ENCODE data around the gene SLC28A3.
A peak's percentile ranks its signal among the peaks of the same experiment; 100 is the strongest.

SLC28A3 gene

GRCh38 chr9:84339503-84339902 lies 1.1 kb downstream of the SLC28A3 start:
- DNase-seq (ENCODE audit: low read depth): no peak

GRCh38 chr9:84338792-84339191 lies 1.8 kb downstream of the SLC28A3 start:
- DNase-seq (ENCODE audit: low read depth): no peak

- no peak for DNase-seq (ENCODE audit: low read depth)
Observed at GRCh38 chr9:84337252-84337651, 3.3 kb downstream of the SLC28A3 start.

- no peak for DNase-seq (ENCODE audit: low read depth)
Observed at GRCh38 chr9:84331119-84331809, 9.3 kb downstream of the SLC28A3 start.

- DNase-seq (ENCODE audit: low read depth): no peak
Observed at GRCh38 chr9:84330246-84330645, 10.3 kb downstream of the SLC28A3 start.

- no peak for DNase-seq (ENCODE audit: low read depth)
Observed at GRCh38 chr9:84327184-84327583, 13.4 kb downstream of the SLC28A3 start.

GRCh38 chr9:84325347-84325973 lies 15.1 kb downstream of the SLC28A3 start:
- no peak for DNase-seq (ENCODE audit: low read depth)

- no peak for DNase-seq (ENCODE audit: low read depth)
Observed at GRCh38 chr9:84324811-84325210, 15.7 kb downstream of the SLC28A3 start.

- no peak for DNase-seq (ENCODE audit: low read depth)
Observed at GRCh38 chr9:84323858-84324257, 16.7 kb downstream of the SLC28A3 start.

GRCh38 chr9:84322828-84323227 lies 17.7 kb downstream of the SLC28A3 start:
- DNase-seq (ENCODE audit: low read depth): no peak

GRCh38 chr9:84320231-84320630 lies 20.3 kb downstream of the SLC28A3 start:
- DNase-seq (ENCODE audit: low read depth): no peak

- no peak for DNase-seq (ENCODE audit: low read depth)
Observed at GRCh38 chr9:84319632-84320031, 20.9 kb downstream of the SLC28A3 start.

- no peak for DNase-seq (ENCODE audit: low read depth)
Observed at GRCh38 chr9:84318981-84319380, 21.6 kb downstream of the SLC28A3 start.

- DNase-seq (ENCODE audit: low read depth): no peak
Observed at GRCh38 chr9:84317563-84317962, 23.0 kb downstream of the SLC28A3 start.

- peak; percentile 14 for DNase-seq (ENCODE audit: low read depth)
Observed at GRCh38 chr9:84315278-84315877, 25.2 kb downstream of the SLC28A3 start.

GRCh38 chr9:84314306-84314705 lies 26.3 kb downstream of the SLC28A3 start:
- DNase-seq (ENCODE audit: low read depth): no peak

GRCh38 chr9:84310883-84311282 lies 29.7 kb downstream of the SLC28A3 start:
- no peak for DNase-seq (ENCODE audit: low read depth)

- DNase-seq (ENCODE audit: low read depth): no peak
Observed at GRCh38 chr9:84305497-84306131, 34.9 kb downstream of the SLC28A3 start.

- no peak for DNase-seq (ENCODE audit: low read depth)
Observed at GRCh38 chr9:84304166-84304565, 36.4 kb downstream of the SLC28A3 start.

GRCh38 chr9:84303061-84303460 lies 37.5 kb downstream of the SLC28A3 start:
- DNase-seq (ENCODE audit: low read depth): no peak

- no peak for DNase-seq (ENCODE audit: low read depth)
Observed at GRCh38 chr9:84301851-84302250, 38.7 kb downstream of the SLC28A3 start.

GRCh38 chr9:84300271-84300670 lies 40.3 kb downstream of the SLC28A3 start:
- no peak for DNase-seq (ENCODE audit: low read depth)

Data from stimulated activated CD8-positive, alpha-beta memory T cell treated with anti-CD3 and anti-CD28 coated beads, Interleukin-12 subunit alpha, Interleukin-12 subunit beta, amount 100 ng/mL, for 4 hours (primary cell).